ENCODE data around the gene GMDS.

DNA sequence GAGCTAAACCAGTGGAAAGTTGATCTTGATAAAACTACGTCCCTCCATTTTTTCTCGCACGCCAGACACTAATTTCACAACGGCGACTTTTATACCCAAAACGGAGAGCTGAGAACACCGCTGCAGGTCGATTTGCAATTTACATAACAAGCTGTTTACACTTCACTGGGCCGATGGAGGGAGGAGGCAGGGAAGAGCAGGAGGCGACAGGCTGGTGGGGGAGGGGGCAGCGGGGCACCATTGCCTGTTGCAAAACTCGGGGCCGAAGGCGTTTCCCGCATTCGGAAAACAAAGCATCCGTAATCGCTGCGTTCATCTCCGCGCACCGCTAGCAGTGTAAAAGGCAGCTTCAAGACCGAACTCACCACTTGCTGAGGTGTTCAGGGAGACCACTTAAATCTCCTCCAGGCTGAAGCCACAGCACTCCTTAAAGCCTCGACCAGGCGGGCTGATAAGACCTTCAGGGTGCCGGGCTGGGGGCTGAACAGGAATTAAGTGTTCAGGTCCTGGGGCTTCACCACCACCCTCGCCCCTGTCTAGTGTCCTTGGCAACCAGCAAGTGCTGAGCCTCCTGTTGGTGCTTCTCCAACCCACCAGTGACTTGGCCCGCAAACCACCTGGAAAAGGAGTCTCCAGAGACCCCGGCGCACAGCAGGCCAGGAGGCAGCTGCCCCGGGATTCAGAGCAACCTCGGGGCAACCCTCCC is 637.7 kb downstream of the GMDS start:
- no peak for TF ChIP-seq RFX5 (IDR thresholded peaks at IDR 0.05; ENCODE audit: low read depth, low read length)
- no peak for TF ChIP-seq RCOR1 (IDR thresholded peaks at IDR 0.05; ENCODE audit: insufficient replicate concordance, low read length)
- TF ChIP-seq, protein P1, sequence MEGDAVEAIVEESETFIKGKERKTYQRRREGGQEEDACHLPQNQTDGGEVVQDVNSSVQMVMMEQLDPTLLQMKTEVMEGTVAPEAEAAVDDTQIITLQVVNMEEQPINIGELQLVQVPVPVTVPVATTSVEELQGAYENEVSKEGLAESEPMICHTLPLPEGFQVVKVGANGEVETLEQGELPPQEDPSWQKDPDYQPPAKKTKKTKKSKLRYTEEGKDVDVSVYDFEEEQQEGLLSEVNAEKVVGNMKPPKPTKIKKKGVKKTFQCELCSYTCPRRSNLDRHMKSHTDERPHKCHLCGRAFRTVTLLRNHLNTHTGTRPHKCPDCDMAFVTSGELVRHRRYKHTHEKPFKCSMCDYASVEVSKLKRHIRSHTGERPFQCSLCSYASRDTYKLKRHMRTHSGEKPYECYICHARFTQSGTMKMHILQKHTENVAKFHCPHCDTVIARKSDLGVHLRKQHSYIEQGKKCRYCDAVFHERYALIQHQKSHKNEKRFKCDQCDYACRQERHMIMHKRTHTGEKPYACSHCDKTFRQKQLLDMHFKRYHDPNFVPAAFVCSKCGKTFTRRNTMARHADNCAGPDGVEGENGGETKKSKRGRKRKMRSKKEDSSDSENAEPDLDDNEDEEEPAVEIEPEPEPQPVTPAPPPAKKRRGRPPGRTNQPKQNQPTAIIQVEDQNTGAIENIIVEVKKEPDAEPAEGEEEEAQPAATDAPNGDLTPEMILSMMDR (conservative IDR thresholded peaks at IDR 0.05; ENCODE audit: low read depth, low read length): no peak
